Peyer's patch (tissue), 4 donors: ENCODE results near the gene RABGGTA.

ENCODE experiments used
- POLR2A ChIP-seq, 2 donors: fragments of 450-650 bp; IDR thresholded peaks; one replicate each; pipeline ENCODE4 v1.5.1; 2017; ENCODE audit warnings: antibody characterized with exemption in 2 of 2, mild to moderate bottlenecking in 2 of 2, moderate library complexity in 2 of 2
- TF ChIP-seq, protein P1 (sequence below), 6 experiments: fragments of 450-650 bp in 4 of 6; fragments of 200-600 bp in 2 of 6; sonication (generic) in 1 of 6; IDR thresholded peaks; one replicate each; pipeline ENCODE4 v1.5.1; 2017 to 2019; ENCODE audit warnings: antibody characterized with exemption in 6 of 6, mild to moderate bottlenecking in 3 of 6, moderate library complexity in 1 of 6

DNA sequence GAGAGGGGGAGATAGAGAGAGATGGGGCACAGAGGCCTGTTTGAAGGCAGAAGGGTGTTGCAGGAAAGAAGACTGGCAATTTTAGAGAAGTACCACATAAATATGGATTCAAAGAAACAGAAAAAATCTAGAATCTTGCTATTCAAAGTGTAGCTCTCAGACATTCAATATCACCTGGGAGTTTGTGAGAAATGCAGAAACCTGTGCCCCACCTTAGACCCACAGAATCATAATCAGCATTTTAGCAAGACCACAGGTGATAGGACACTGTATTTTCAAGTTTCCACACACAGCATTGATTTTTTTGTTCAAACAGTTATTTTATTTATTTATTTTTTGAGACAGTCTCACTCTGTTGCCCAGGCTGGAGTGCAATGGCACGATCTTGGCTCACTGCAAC is 42.5 kb downstream of the RABGGTA start:
- TF ChIP-seq, protein P1, sequence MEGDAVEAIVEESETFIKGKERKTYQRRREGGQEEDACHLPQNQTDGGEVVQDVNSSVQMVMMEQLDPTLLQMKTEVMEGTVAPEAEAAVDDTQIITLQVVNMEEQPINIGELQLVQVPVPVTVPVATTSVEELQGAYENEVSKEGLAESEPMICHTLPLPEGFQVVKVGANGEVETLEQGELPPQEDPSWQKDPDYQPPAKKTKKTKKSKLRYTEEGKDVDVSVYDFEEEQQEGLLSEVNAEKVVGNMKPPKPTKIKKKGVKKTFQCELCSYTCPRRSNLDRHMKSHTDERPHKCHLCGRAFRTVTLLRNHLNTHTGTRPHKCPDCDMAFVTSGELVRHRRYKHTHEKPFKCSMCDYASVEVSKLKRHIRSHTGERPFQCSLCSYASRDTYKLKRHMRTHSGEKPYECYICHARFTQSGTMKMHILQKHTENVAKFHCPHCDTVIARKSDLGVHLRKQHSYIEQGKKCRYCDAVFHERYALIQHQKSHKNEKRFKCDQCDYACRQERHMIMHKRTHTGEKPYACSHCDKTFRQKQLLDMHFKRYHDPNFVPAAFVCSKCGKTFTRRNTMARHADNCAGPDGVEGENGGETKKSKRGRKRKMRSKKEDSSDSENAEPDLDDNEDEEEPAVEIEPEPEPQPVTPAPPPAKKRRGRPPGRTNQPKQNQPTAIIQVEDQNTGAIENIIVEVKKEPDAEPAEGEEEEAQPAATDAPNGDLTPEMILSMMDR (IDR thresholded peaks at IDR 0.05): no peak
- TF ChIP-seq POLR2A (IDR thresholded peaks at IDR 0.05): no peak
